ENCODE data around the gene KRTAP1-5. TPM values are rescaled to one million over a fixed set of nuclear protein-coding genes. Genes with fewer than 3 reads are reported as not detected.
"Not testable (repeated sequence)": the region's sequence is repeated elsewhere in the genome, so short reads cannot be mapped to it uniquely, and the experiment has no call there.

Gene KRTAP1-5
- total and polyA plus RNA-seq, 2 experiments from 2014 or later = not detected

- Histone ChIP-seq H3K9me2 (replicated peaks; ENCODE audit: insufficient read depth) (no peaks in the 10 kb centered on the region), H4K20me1 (ENCODE audit: insufficient read depth, poor library complexity, severe bottlenecking) (no peaks in the 10 kb centered on the region), H3K27ac (no peak overlapping the region), H3K36me3 (replicated peaks; ENCODE audit: insufficient read depth, low read depth) (no peaks in the 10 kb centered on the region), H3K4me3 (no peak overlapping the region), H3K4me2 (no peak overlapping the region), H2AFZ (no peak overlapping the region), H3K79me2 (no peaks in the 10 kb centered on the region), H3K9me3 (ENCODE audit: low read depth) (no peaks in the 10 kb centered on the region), H3K27me3 (no peaks in the 10 kb centered on the region), H3K4me1 (ENCODE audit: insufficient read depth) (no peaks in the 10 kb centered on the region)
- WGBS (ENCODE audit: low lambda C conversion rate, missing lambda C conversion rate) = 100% methylated on average over 1 of the region's 1 CpG
- no peak for TF ChIP-seq CTCF (IDR thresholded peaks at IDR 0.05; ENCODE audit: poor library complexity)
- no peak for TF ChIP-seq EZH2 (IDR thresholded peaks at IDR 0.05; ENCODE audit: borderline replicate concordance)
- TF ChIP-seq EZH2phosphoT487 (IDR thresholded peaks at IDR 0.05; ENCODE audit: low read depth, severe bottlenecking, unreplicated experiment) = no peak
- no peak for DNase-seq (ENCODE audit: low spot score)
Observed at GRCh38 chr17:41057547-41057946, 30.5 kb upstream of the KRTAP1-5 start.

- H3K27me3 ChIP-seq; H3K36me3 ChIP-seq (replicated peaks; ENCODE audit: insufficient read depth, low read depth); H3K9me3 ChIP-seq (ENCODE audit: low read depth); H3K79me2 ChIP-seq; H3K27ac ChIP-seq; H3K4me1 ChIP-seq (ENCODE audit: insufficient read depth); H3K4me2 ChIP-seq; DNase-seq (ENCODE audit: low spot score); H2AFZ ChIP-seq; H4K20me1 ChIP-seq (ENCODE audit: insufficient read depth, poor library complexity, severe bottlenecking); H3K9me2 ChIP-seq (replicated peaks; ENCODE audit: insufficient read depth); H3K4me3 ChIP-seq: not testable (repeated sequence)
- WGBS (ENCODE audit: low lambda C conversion rate, missing lambda C conversion rate) = 67% methylated on average over 1 of the region's 6 CpGs
Observed at GRCh38 chr17:41055130-41055529, 28.1 kb upstream of the KRTAP1-5 start, which contains the start of gene KRTAP2-2. Gene KRTAP2-2, minus strand, starts transcription at chr17:41055230. Its CDS starts 19 bp downstream, at chr17:41055211.

- H3K4me1 ChIP-seq (ENCODE audit: insufficient read depth); H3K36me3 ChIP-seq (replicated peaks; ENCODE audit: insufficient read depth, low read depth); H3K9me2 ChIP-seq (replicated peaks; ENCODE audit: insufficient read depth); H3K4me2 ChIP-seq; H3K79me2 ChIP-seq; H4K20me1 ChIP-seq (ENCODE audit: insufficient read depth, poor library complexity, severe bottlenecking); H3K9me3 ChIP-seq (ENCODE audit: low read depth); H3K4me3 ChIP-seq; H3K27ac ChIP-seq; DNase-seq (ENCODE audit: low spot score); H2AFZ ChIP-seq; H3K27me3 ChIP-seq: not testable (repeated sequence)
- WGBS (ENCODE audit: low lambda C conversion rate, missing lambda C conversion rate) = 86% methylated on average over 5 of the region's 9 CpGs
Observed at GRCh38 chr17:41054556-41054955, 27.5 kb upstream of the KRTAP1-5 start.

GRCh38 chr17:41054025-41054424 is 27.0 kb upstream of the KRTAP1-5 start:
- no peak overlapping the region for H3K27ac ChIP-seq
- no peak overlapping the region for H3K4me3 ChIP-seq
- H3K27me3 ChIP-seq = no peaks in the 10 kb centered on the region
- H4K20me1 ChIP-seq (ENCODE audit: insufficient read depth, poor library complexity, severe bottlenecking) = no peaks in the 10 kb centered on the region
- no peaks in the 10 kb centered on the region for H3K36me3 ChIP-seq (replicated peaks; ENCODE audit: insufficient read depth, low read depth)
- no peak overlapping the region for H2AFZ ChIP-seq
- no peaks in the 10 kb centered on the region for H3K79me2 ChIP-seq
- H3K4me1 ChIP-seq (ENCODE audit: insufficient read depth) = no peaks in the 10 kb centered on the region
- H3K9me3 ChIP-seq (ENCODE audit: low read depth) = no peaks in the 10 kb centered on the region
- H3K4me2 ChIP-seq = no peak overlapping the region
- no peak for DNase-seq (ENCODE audit: low spot score)
- no peaks in the 10 kb centered on the region for H3K9me2 ChIP-seq (replicated peaks; ENCODE audit: insufficient read depth)
- TF ChIP-seq CTCF (IDR thresholded peaks at IDR 0.05; ENCODE audit: poor library complexity) (no peak), EZH2 (IDR thresholded peaks at IDR 0.05; ENCODE audit: borderline replicate concordance) (no peak), EZH2phosphoT487 (IDR thresholded peaks at IDR 0.05; ENCODE audit: low read depth, severe bottlenecking, unreplicated experiment) (no peak)
- 85% methylated on average over 4 of the region's 4 CpGs for WGBS (ENCODE audit: low lambda C conversion rate, missing lambda C conversion rate)

GRCh38 chr17:41052566-41052965 is 25.6 kb upstream of the KRTAP1-5 start:
- no peak overlapping the region for H2AFZ ChIP-seq
- peaks cover 11% of the 10 kb centered on the region for H3K4me1 ChIP-seq (ENCODE audit: insufficient read depth)
- no peak overlapping the region for H3K4me2 ChIP-seq
- no peaks in the 10 kb centered on the region for H3K9me2 ChIP-seq (replicated peaks; ENCODE audit: insufficient read depth)
- no peaks in the 10 kb centered on the region for H4K20me1 ChIP-seq (ENCODE audit: insufficient read depth, poor library complexity, severe bottlenecking)
- no peak for DNase-seq (ENCODE audit: low spot score)
- no peaks in the 10 kb centered on the region for H3K9me3 ChIP-seq (ENCODE audit: low read depth)
- no peak overlapping the region for H3K4me3 ChIP-seq
- no peak overlapping the region for H3K27ac ChIP-seq
- H3K79me2 ChIP-seq = no peaks in the 10 kb centered on the region
- no peak for TF ChIP-seq EZH2phosphoT487 (IDR thresholded peaks at IDR 0.05; ENCODE audit: low read depth, severe bottlenecking, unreplicated experiment)
- no peak for TF ChIP-seq EZH2 (IDR thresholded peaks at IDR 0.05; ENCODE audit: borderline replicate concordance)
- no peak for TF ChIP-seq CTCF (IDR thresholded peaks at IDR 0.05; ENCODE audit: poor library complexity)
- H3K27me3 ChIP-seq = no peaks in the 10 kb centered on the region
- H3K36me3 ChIP-seq (replicated peaks; ENCODE audit: insufficient read depth, low read depth) = no peaks in the 10 kb centered on the region

Data from hepatocyte (in vitro differentiated cells).